ENCODE results near the gene CRYGB.

Gene CRYGB

GRCh38 chr2:208186465-208186864 lies 40.5 kb upstream of the CRYGB start:
- no peaks in the 10 kb centered on the region for H4K20me1 ChIP-seq (ENCODE audit: insufficient read depth, low read length)
- H3K4me1 ChIP-seq (ENCODE audit: low read length) = no peaks in the 10 kb centered on the region
- H3K4me3 ChIP-seq (ENCODE audit: low read length) = no peak overlapping the region
- no peak overlapping the region for H3K4me2 ChIP-seq (ENCODE audit: low read depth, low read length)
- no peak for DNase-seq
- TF ChIP-seq EZH2 (optimal IDR thresholded peaks at IDR 0.05; ENCODE audit: low read depth, low read length) (no peak), CTCF (IDR thresholded peaks at IDR 0.05; ENCODE audit: low read length) (no peak), EZH2phosphoT487 (IDR thresholded peaks at IDR 0.05; ENCODE audit: low read length) (no peak)
- no peaks in the 10 kb centered on the region for H3K36me3 ChIP-seq (replicated peaks; ENCODE audit: insufficient read depth, low read length)
- H3K79me2 ChIP-seq (ENCODE audit: low read length) = no peaks in the 10 kb centered on the region
- no peaks in the 10 kb centered on the region for H3K9me2 ChIP-seq (replicated peaks; ENCODE audit: insufficient read depth, low read length)
- no peak overlapping the region for H3K9ac ChIP-seq (ENCODE audit: low read length)
- no peak overlapping the region for H3K27ac ChIP-seq (ENCODE audit: low read length)
- no peaks in the 10 kb centered on the region for H3K27me3 ChIP-seq (replicated peaks; ENCODE audit: insufficient read depth, low read length)
- H2AFZ ChIP-seq (ENCODE audit: low read length) = no peak overlapping the region
- no peaks in the 10 kb centered on the region for H3K9me3 ChIP-seq (replicated peaks; ENCODE audit: insufficient read depth, low read length)
- no peaks in the 10 kb centered on the region for H3F3A ChIP-seq (ENCODE audit: insufficient read depth, low read length)

- no peaks in the 10 kb centered on the region for H3K4me1 ChIP-seq (ENCODE audit: low read length)
- H3K9me2 ChIP-seq (replicated peaks; ENCODE audit: insufficient read depth, low read length) = no peaks in the 10 kb centered on the region
- no peaks in the 10 kb centered on the region for H3K79me2 ChIP-seq (ENCODE audit: low read length)
- H3K4me3 ChIP-seq (ENCODE audit: low read length) = no peak overlapping the region
- DNase-seq = no peak
- TF ChIP-seq CTCF (IDR thresholded peaks at IDR 0.05; ENCODE audit: low read length) (no peak), EZH2 (optimal IDR thresholded peaks at IDR 0.05; ENCODE audit: low read depth, low read length) (no peak), EZH2phosphoT487 (IDR thresholded peaks at IDR 0.05; ENCODE audit: low read length) (no peak)
- no peaks in the 10 kb centered on the region for H3K36me3 ChIP-seq (replicated peaks; ENCODE audit: insufficient read depth, low read length)
- H4K20me1 ChIP-seq (ENCODE audit: insufficient read depth, low read length) = no peaks in the 10 kb centered on the region
- no peak overlapping the region for H3K27ac ChIP-seq (ENCODE audit: low read length)
- H3K9me3 ChIP-seq (replicated peaks; ENCODE audit: insufficient read depth, low read length) = no peaks in the 10 kb centered on the region
- H3K9ac ChIP-seq (ENCODE audit: low read length) = no peak overlapping the region
- H3K4me2 ChIP-seq (ENCODE audit: low read depth, low read length) = no peak overlapping the region
- no peak overlapping the region for H2AFZ ChIP-seq (ENCODE audit: low read length)
- H3K27me3 ChIP-seq (replicated peaks; ENCODE audit: insufficient read depth, low read length) = no peaks in the 10 kb centered on the region
- no peaks in the 10 kb centered on the region for H3F3A ChIP-seq (ENCODE audit: insufficient read depth, low read length)
These were observed 38.2 kb upstream of the CRYGB start for GRCh38 chr2:208183972-208184705.

GRCh38 chr2:208183526-208183925 lies 37.6 kb upstream of the CRYGB start:
- no peak overlapping the region for H3K4me2 ChIP-seq (ENCODE audit: low read depth, low read length)
- H3K9me2 ChIP-seq (replicated peaks; ENCODE audit: insufficient read depth, low read length) = no peaks in the 10 kb centered on the region
- H3K4me1 ChIP-seq (ENCODE audit: low read length) = no peaks in the 10 kb centered on the region
- no peaks in the 10 kb centered on the region for H3K27me3 ChIP-seq (replicated peaks; ENCODE audit: insufficient read depth, low read length)
- no peak overlapping the region for H3K27ac ChIP-seq (ENCODE audit: low read length)
- H3F3A ChIP-seq (ENCODE audit: insufficient read depth, low read length) = no peaks in the 10 kb centered on the region
- no peak overlapping the region for H3K9ac ChIP-seq (ENCODE audit: low read length)
- H3K79me2 ChIP-seq (ENCODE audit: low read length) = no peaks in the 10 kb centered on the region
- no peak overlapping the region for H3K4me3 ChIP-seq (ENCODE audit: low read length)
- H3K36me3 ChIP-seq (replicated peaks; ENCODE audit: insufficient read depth, low read length) = no peaks in the 10 kb centered on the region
- H4K20me1 ChIP-seq (ENCODE audit: insufficient read depth, low read length) = no peaks in the 10 kb centered on the region
- no peak for DNase-seq
- H3K9me3 ChIP-seq (replicated peaks; ENCODE audit: insufficient read depth, low read length) = no peaks in the 10 kb centered on the region
- no peak overlapping the region for H2AFZ ChIP-seq (ENCODE audit: low read length)
- TF ChIP-seq EZH2 (optimal IDR thresholded peaks at IDR 0.05; ENCODE audit: low read depth, low read length) (no peak), CTCF (IDR thresholded peaks at IDR 0.05; ENCODE audit: low read length) (no peak), EZH2phosphoT487 (IDR thresholded peaks at IDR 0.05; ENCODE audit: low read length) (no peak)

Measured in MM.1S (cell line).